ENCODE results near the gene TAF1B. TPM values are rescaled to one million over a fixed set of nuclear protein-coding genes. Genes with fewer than 3 reads are reported as not detected.

The TAF1B gene
- total RNA-seq, 1 donor from 2014 or later: 58.5 TPM

DNA sequence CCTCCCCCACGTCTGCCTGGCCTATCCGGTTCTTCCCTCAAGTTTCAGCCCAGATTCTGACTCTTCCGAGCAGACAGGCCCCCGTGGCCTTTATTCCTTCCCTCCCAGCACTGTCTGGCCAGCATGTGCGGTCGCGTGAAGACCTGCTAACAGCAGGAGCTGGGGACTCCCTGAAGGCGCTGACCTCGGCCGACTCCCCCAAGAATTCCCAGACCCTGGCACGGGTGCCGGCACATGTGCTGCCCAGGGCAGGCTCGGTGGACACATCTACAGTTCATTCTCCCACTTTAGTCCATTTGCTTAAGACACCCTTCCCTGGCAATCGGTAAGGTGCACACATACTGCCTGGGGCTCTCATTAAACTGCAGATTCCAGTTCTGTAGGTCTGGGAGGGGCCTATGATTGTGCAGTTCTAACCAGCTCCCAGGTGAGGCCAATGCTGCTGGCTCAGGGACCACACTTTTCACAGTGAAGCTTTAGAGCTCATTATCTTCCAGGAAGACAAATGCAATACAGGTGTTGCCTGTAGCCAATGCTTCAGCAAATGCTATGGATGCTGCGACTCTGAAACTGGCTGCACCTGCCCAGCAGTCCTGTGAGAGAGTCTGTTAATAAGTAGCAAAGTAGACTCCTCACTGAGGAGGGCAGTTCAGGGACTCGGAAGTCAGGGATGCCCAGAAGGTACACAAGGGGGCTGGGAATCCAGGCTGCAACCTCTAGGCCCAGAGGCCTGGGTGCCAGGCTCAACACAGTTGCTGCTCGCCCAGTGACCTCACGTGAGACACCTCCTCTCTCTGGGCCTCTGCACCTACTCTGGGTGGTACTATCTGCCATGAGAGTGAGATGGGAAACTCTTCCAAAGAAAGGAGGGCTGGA is 45.4 kb upstream of the TAF1B start:
- no peak overlapping the region for H3K4me3 ChIP-seq
- TF ChIP-seq, protein P1, sequence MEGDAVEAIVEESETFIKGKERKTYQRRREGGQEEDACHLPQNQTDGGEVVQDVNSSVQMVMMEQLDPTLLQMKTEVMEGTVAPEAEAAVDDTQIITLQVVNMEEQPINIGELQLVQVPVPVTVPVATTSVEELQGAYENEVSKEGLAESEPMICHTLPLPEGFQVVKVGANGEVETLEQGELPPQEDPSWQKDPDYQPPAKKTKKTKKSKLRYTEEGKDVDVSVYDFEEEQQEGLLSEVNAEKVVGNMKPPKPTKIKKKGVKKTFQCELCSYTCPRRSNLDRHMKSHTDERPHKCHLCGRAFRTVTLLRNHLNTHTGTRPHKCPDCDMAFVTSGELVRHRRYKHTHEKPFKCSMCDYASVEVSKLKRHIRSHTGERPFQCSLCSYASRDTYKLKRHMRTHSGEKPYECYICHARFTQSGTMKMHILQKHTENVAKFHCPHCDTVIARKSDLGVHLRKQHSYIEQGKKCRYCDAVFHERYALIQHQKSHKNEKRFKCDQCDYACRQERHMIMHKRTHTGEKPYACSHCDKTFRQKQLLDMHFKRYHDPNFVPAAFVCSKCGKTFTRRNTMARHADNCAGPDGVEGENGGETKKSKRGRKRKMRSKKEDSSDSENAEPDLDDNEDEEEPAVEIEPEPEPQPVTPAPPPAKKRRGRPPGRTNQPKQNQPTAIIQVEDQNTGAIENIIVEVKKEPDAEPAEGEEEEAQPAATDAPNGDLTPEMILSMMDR (IDR thresholded peaks at IDR 0.05): no peak
- intact Hi-C loops (cut with DNase I): loop anchor here (5.0 kb wide), 1 partner anchor 44 kb away; the partner anchor contains the start of gene TAF1B

DNA sequence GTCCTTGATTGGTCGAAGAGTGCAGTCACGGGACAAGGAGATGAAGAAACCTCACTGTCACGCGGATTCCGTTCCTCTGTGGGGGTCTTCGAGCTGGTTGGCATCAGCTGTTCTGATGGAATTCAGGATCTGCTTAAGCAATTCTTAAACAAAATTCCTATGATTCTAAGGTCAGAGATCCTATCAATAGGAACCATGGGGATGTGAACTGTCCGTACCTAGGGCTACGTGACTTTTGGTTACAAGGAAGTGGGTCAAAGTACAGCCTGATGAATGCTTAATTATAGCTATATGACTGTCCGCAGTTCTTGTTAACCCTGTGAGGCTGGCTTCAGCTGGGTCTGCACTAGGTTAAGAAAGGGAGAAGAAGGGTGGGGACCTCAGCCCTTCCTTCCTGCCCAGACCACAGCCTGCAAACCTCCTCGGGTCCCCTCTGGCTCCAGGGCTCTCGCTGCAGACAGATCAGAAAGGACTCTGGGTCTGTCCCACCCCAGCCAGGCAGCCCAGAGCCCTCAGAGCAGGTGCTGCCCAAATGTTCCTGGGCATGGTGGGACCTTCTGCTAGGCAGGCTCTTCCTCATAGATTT is 44.2 kb upstream of the TAF1B start:
- Histone ChIP-seq H3K9me3 (no peaks in the 10 kb centered on the region), H3K27me3 (no peaks in the 10 kb centered on the region), H3K36me3 (no peaks in the 10 kb centered on the region), H3K4me3 (no peak overlapping the region), H3K4me1 (peaks cover 0 to 17% of the 10 kb centered on the region in 2 donors), H3K27ac (no peak overlapping the region)
- intact Hi-C loops (cut with DNase I): loop anchor here (5.0 kb wide), 1 partner anchor 43 kb away; the partner anchor contains the start of gene TAF1B
- no peak for DNase-seq (ENCODE audit: low spot score in 2 of 2)
- TF ChIP-seq, protein P1 (IDR thresholded peaks at IDR 0.05): no peak

More for the DNA sequence above, 45.4 kb upstream of the TAF1B start:
- Histone ChIP-seq H3K4me1 (peaks cover 0 to 17% of the 10 kb centered on the region in 2 donors), H3K27me3 (no peaks in the 10 kb centered on the region), H3K27ac (no peak overlapping the region), H3K9me3 (no peaks in the 10 kb centered on the region), H3K36me3 (no peaks in the 10 kb centered on the region)
- no peak for DNase-seq (ENCODE audit: low spot score in 2 of 2)

DNA sequence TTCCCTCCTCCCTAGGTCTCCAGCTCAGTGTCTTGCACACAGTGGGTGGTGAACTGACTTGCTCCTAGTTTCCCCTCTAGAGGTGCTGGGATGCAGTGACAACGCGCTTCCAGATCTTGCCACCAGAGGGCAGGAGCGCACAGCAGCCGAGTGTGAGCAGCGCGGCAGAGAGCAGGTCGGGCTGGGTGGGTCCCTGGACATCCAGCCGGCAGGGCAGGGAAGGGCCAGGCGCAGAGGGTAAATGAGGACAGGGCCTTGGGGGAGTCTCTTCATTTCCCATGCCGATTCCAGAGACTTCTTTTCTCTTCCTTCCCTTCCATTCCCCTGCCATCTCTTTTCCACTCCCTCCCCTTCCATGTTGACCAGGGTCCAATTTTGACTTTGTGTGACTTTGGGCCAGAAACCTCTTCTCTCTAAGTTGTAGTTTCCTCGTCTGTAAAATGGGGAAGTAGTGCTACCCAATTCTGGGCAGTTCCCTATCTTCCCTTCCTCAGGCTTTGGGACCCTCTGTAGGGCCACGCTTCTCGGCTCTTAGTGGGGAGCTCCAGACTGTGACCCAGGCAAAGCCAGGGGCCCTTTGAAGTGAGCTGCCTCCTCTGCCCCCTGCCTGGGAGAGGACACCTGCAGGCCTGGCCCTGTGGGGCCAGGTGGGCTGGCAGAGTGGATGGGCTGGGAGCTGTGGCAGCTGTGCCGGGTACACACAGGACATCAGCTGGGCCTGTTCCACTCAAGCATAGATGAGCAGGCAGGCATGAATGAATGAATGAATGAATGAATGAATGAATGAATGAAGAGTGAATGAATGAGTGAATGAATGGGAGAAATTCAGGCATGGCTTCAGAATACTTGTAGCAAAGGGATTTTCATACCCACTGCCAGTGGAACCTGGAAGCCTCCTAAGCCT is 43.3 kb upstream of the TAF1B start:
- intact Hi-C loops (cut with DNase I): loop anchor here (5.0 kb wide), 1 partner anchor 42 kb away; the partner anchor contains the start of gene TAF1B
- no peaks in the 10 kb centered on the region for H3K9me3 ChIP-seq
- no peaks in the 10 kb centered on the region for H3K36me3 ChIP-seq
- no peak overlapping the region for H3K27ac ChIP-seq
- TF ChIP-seq, protein P1 (IDR thresholded peaks at IDR 0.05): peak; percentile 90 to 98 (median 97)
- no peak overlapping the region for H3K4me3 ChIP-seq
- H3K4me1 ChIP-seq: peaks cover 0 to 17% of the 10 kb centered on the region in 2 donors
- H3K27me3 ChIP-seq: no peaks in the 10 kb centered on the region
- peak; percentile 43 to 92 for DNase-seq (ENCODE audit: low spot score in 2 of 2)

DNA sequence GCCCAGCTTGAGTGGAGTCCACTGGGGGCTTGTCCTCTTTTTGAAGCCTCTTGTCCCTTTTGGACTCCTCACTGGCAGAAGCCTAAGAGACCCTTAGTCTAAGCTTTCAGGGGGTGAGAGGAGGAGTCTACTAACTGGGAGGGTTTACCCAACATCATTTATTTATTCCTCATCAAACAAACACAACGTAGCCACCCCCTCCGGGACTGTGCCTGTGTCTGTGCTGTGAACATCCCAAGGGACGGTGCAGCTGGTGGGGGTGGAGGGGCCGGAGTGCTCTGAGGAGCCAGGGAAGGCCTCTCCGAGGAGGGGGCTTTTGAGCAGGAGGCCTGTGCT is 42.7 kb upstream of the TAF1B start:
- no peak for DNase-seq (ENCODE audit: low spot score in 2 of 2)
- Histone ChIP-seq H3K27me3 (no peaks in the 10 kb centered on the region), H3K27ac (peak overlapping the region in 1 of 2 donors; percentile 78), H3K4me1 (peaks cover 0 to 17% of the 10 kb centered on the region in 2 donors), H3K4me3 (no peak overlapping the region), H3K9me3 (no peaks in the 10 kb centered on the region), H3K36me3 (no peaks in the 10 kb centered on the region)
- intact Hi-C loops (cut with DNase I): no loop called here
- TF ChIP-seq, protein P1 (IDR thresholded peaks at IDR 0.05): no peak

DNA sequence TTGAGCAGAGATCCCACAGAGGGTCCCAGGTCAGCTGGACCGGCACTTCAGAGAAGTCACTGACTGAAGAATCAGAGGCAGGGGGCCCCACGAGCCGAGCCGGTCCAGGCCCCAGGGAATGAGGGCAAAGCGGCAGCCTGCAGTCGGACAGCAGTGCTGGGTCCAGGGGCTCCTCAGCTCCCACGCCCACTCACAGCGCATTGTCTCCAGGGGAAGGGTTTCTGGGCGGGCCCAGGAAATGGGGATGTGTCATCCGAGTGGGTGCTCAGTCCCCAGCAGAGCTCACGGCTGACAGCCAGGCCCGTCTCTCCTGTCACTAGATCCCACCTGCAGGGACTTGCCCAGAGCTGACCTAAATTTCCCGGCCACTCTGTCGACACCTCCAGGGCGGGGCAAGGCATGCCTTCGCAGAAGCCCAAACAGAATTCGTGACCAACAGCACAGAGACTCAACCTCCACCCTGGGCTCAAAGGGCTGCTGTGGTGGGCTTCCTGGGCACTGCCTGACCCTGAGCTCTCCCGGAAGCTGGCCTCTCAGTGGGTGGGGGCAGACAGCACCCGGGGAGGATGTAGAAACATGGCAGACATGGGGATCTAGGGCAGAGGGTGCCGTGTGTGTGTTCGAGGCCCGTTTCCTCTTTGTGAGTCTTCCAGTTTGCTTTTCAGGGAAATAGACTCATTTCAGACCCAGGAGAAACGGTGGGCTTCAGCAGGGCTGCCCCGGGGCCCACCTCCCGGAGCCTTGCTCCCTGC is 42.1 kb upstream of the TAF1B start:
- intact Hi-C loops (cut with DNase I): no loop called here
- H3K4me3 ChIP-seq: no peak overlapping the region
- no peaks in the 10 kb centered on the region for H3K36me3 ChIP-seq
- TF ChIP-seq, protein P1 (IDR thresholded peaks at IDR 0.05): no peak
- DNase-seq (ENCODE audit: low spot score in 2 of 2): no peak
- H3K27me3 ChIP-seq: no peaks in the 10 kb centered on the region
- peak overlapping the region; percentile 69 to 78 for H3K27ac ChIP-seq
- H3K9me3 ChIP-seq: no peaks in the 10 kb centered on the region
- peaks cover 0 to 17% of the 10 kb centered on the region in 2 donors for H3K4me1 ChIP-seq

Data from ascending aorta (tissue), 2 donors.